Measurements from ENCODE around the gene CDKN2D.
"Not testable (repeated sequence)": the region's sequence is repeated elsewhere in the genome, so short reads cannot be mapped to it uniquely, and the experiment has no call there.

Gene CDKN2D

GRCh38 chr19:10553087-10553667 lies 15.6 kb downstream of the CDKN2D start:
- in situ Hi-C loops (cut with MboI; ENCODE audit: low sequenced_read_pairs): no loop called here

GRCh38 chr19:10552510-10553053 lies 16.2 kb downstream of the CDKN2D start:
- in situ Hi-C loops (cut with MboI; ENCODE audit: low sequenced_read_pairs): no loop called here

GRCh38 chr19:10551698-10552301 lies 17.0 kb downstream of the CDKN2D start:
- in situ Hi-C loops (cut with MboI; ENCODE audit: low sequenced_read_pairs): no loop called here

GRCh38 chr19:10551006-10551405 lies 17.8 kb downstream of the CDKN2D start:
- in situ Hi-C loops (cut with MboI; ENCODE audit: low sequenced_read_pairs): not testable (repeated sequence)

GRCh38 chr19:10550336-10550735 lies 18.4 kb downstream of the CDKN2D start:
- in situ Hi-C loops (cut with MboI; ENCODE audit: low sequenced_read_pairs): no loop called here

GRCh38 chr19:10549733-10550132 lies 19.0 kb downstream of the CDKN2D start:
- in situ Hi-C loops (cut with MboI; ENCODE audit: low sequenced_read_pairs): no loop called here

- in situ Hi-C loops (cut with MboI; ENCODE audit: low sequenced_read_pairs): no loop called here
These were observed 20.0 kb downstream of the CDKN2D start for GRCh38 chr19:10548746-10549276.

GRCh38 chr19:10546817-10547216 lies 22.0 kb downstream of the CDKN2D start:
- in situ Hi-C loops (cut with MboI; ENCODE audit: low sequenced_read_pairs): no loop called here

- in situ Hi-C loops (cut with MboI; ENCODE audit: low sequenced_read_pairs): no loop called here
These were observed 24.0 kb downstream of the CDKN2D start for GRCh38 chr19:10544753-10545251.

GRCh38 chr19:10544242-10544752 lies 24.5 kb downstream of the CDKN2D start:
- in situ Hi-C loops (cut with MboI; ENCODE audit: low sequenced_read_pairs): no loop called here

- in situ Hi-C loops (cut with MboI; ENCODE audit: low sequenced_read_pairs): no loop called here
These were observed 25.1 kb downstream of the CDKN2D start, which contains the start of gene ATG4D for GRCh38 chr19:10543420-10544241. Gene ATG4D, plus strand, starts transcription at chr19:10543904. Its CDS starts 187 bp downstream, at chr19:10544091.

- in situ Hi-C loops (cut with MboI; ENCODE audit: low sequenced_read_pairs): no loop called here
These were observed 25.7 kb downstream of the CDKN2D start for GRCh38 chr19:10543059-10543419.

GRCh38 chr19:10539016-10539415 lies 29.8 kb downstream of the CDKN2D start:
- in situ Hi-C loops (cut with MboI; ENCODE audit: low sequenced_read_pairs): not testable (repeated sequence)

GRCh38 chr19:10538204-10538983 lies 30.4 kb downstream of the CDKN2D start:
- in situ Hi-C loops (cut with MboI; ENCODE audit: low sequenced_read_pairs): no loop called here

- in situ Hi-C loops (cut with MboI; ENCODE audit: low sequenced_read_pairs): no loop called here
These were observed 31.1 kb downstream of the CDKN2D start for GRCh38 chr19:10537668-10538067.

GRCh38 chr19:10535613-10536012 lies 33.2 kb downstream of the CDKN2D start:
- in situ Hi-C loops (cut with MboI; ENCODE audit: low sequenced_read_pairs): no loop called here

GRCh38 chr19:10533646-10534386 lies 35.0 kb downstream of the CDKN2D start:
- in situ Hi-C loops (cut with MboI; ENCODE audit: low sequenced_read_pairs): no loop called here

GRCh38 chr19:10532457-10532856 lies 36.3 kb downstream of the CDKN2D start:
- in situ Hi-C loops (cut with MboI; ENCODE audit: low sequenced_read_pairs): no loop called here

- in situ Hi-C loops (cut with MboI; ENCODE audit: low sequenced_read_pairs): not testable (repeated sequence)
These were observed 41.9 kb downstream of the CDKN2D start for GRCh38 chr19:10526887-10527286.

GRCh38 chr19:10525636-10526035 lies 43.1 kb downstream of the CDKN2D start:
- in situ Hi-C loops (cut with MboI; ENCODE audit: low sequenced_read_pairs): no loop called here
